Putamen (tissue), 1 donor: ENCODE data around the gene UGT1A7.

Experiments
- DNase-seq: peaks from one replicate; pipeline ENCODE4 v3.0.0-alpha.2; 2016; ENCODE audit warnings: low spot score

Gene UGT1A7

GRCh38 chr2:233799087-233799665 is 117.5 kb downstream of the UGT1A7 start:
- no peak for DNase-seq

- no peak for DNase-seq
These were observed 118.0 kb downstream of the UGT1A7 start for GRCh38 chr2:233799716-233800115.

- DNase-seq = no peak
These were observed 118.5 kb downstream of the UGT1A7 start for GRCh38 chr2:233800208-233800607.

GRCh38 chr2:233801357-233802131 is 119.8 kb downstream of the UGT1A7 start:
- no peak for DNase-seq

GRCh38 chr2:233802132-233802815 is 120.6 kb downstream of the UGT1A7 start:
- no peak for DNase-seq

GRCh38 chr2:233803292-233803911 is 121.7 kb downstream of the UGT1A7 start:
- DNase-seq = no peak

- no peak for DNase-seq
These were observed 122.3 kb downstream of the UGT1A7 start for GRCh38 chr2:233803994-233804393.

- no peak for DNase-seq
These were observed 125.6 kb downstream of the UGT1A7 start for GRCh38 chr2:233807215-233807865.

- DNase-seq = no peak
These were observed 126.5 kb downstream of the UGT1A7 start for GRCh38 chr2:233807966-233808935.

GRCh38 chr2:233810385-233810784 is 128.7 kb downstream of the UGT1A7 start:
- DNase-seq = no peak

- DNase-seq = no peak
These were observed 129.4 kb downstream of the UGT1A7 start for GRCh38 chr2:233811087-233811486.

GRCh38 chr2:233811732-233812131 is 130.0 kb downstream of the UGT1A7 start:
- DNase-seq = no peak

GRCh38 chr2:233813236-233814055 is 131.7 kb downstream of the UGT1A7 start:
- DNase-seq = no peak

- no peak for DNase-seq
These were observed 132.5 kb downstream of the UGT1A7 start for GRCh38 chr2:233814056-233814835.

- DNase-seq = no peak
These were observed 134.2 kb downstream of the UGT1A7 start for GRCh38 chr2:233815861-233816260.

GRCh38 chr2:233816334-233816733 is 134.6 kb downstream of the UGT1A7 start:
- no peak for DNase-seq

- no peak for DNase-seq
These were observed 135.1 kb downstream of the UGT1A7 start for GRCh38 chr2:233816771-233817170.

GRCh38 chr2:233817361-233817911 is 135.7 kb downstream of the UGT1A7 start:
- no peak for DNase-seq
